Measurements from ENCODE around the gene GATA6. TPM values are rescaled to one million over a fixed set of nuclear protein-coding genes. Genes with fewer than 3 reads are reported as not detected.

The GATA6 gene
- total and polyA plus RNA-seq, 2 of the 8 experiments (the other 6 are each of a cell fraction or from before 2014, with no cell fraction given): 0.09 TPM; not detected in 1

GRCh38 chr18:22191346-22191695 is 21.9 kb downstream of the GATA6 start:
- Histone ChIP-seq H2BK5ac (ENCODE audit: low read depth, low read length) (no peak overlapping the region), H3K4ac (replicated peaks; ENCODE audit: insufficient read length, low read depth, low read length) (no peak overlapping the region), H2AK5ac (ENCODE audit: low read depth, low read length) (no peak overlapping the region), H3K79me2 (ENCODE audit: control insufficient read depth in 1 of 2, insufficient read depth in 2 of 2, low read length in 2 of 2) (no peaks in the 10 kb centered on the region), H3K9me3 (ENCODE audit: insufficient read depth in 2 of 2, low read depth in 1 of 2, low read length in 1 of 2) (no peaks in the 10 kb centered on the region), H3K23me2 (ENCODE audit: low read depth, low read length) (no peaks in the 10 kb centered on the region), H4K20me1 (replicated peaks in 1 of 2; ENCODE audit: control insufficient read depth in 1 of 2, insufficient read depth in 2 of 2, low read length in 2 of 2) (no peaks in the 10 kb centered on the region), H3K79me1 (ENCODE audit: low read depth, low read length) (no peaks in the 10 kb centered on the region), H2BK15ac (ENCODE audit: low read length) (no peak overlapping the region), H4K5ac (ENCODE audit: insufficient read length, low read depth, low read length) (no peak overlapping the region), H3K18ac (ENCODE audit: extremely low read depth, low read length) (no peak overlapping the region), H3K27ac (ENCODE audit: low read depth, low read length) (no peak overlapping the region), H3K14ac (ENCODE audit: insufficient read length) (no peak overlapping the region), H3K36me3 (ENCODE audit: control insufficient read depth in 2 of 4, insufficient read depth in 4 of 4, low read length in 3 of 4) (no peaks in the 10 kb centered on the region), H3K9ac (replicated peaks in 1 of 4; ENCODE audit: extremely low read depth in 1 of 4, low read depth in 3 of 4, low read length in 3 of 4) (no peak overlapping the region), H3K4me3 (ENCODE audit: extremely low read depth in 1 of 4, insufficient read depth in 2 of 4, low read depth in 3 of 4, low read length in 4 of 4) (no peak overlapping the region), H2BK12ac (ENCODE audit: low read depth, low read length) (no peak overlapping the region), H2BK20ac (ENCODE audit: low read length) (no peak overlapping the region), H3K27me3 (replicated peaks in 1 of 4; ENCODE audit: control insufficient read depth in 3 of 4, extremely low read depth in 1 of 4, insufficient read depth in 3 of 4, low read length in 3 of 4) (0 out of 7 replicates have a peak, but pooled peaks cover 0 to under 1% (median 0%) of the 10 kb centered on the region in 4 experiments), H3K56ac (replicated peaks; ENCODE audit: insufficient read length, low read depth, low read length) (no peak overlapping the region), H4K91ac (replicated peaks; ENCODE audit: insufficient read length, low read length) (no peak overlapping the region), H3K23ac (ENCODE audit: insufficient read length) (no peak overlapping the region), H4K8ac (ENCODE audit: extremely low read depth, insufficient read depth, low read length) (no peak overlapping the region), H3K4me1 (replicated peaks in 1 of 4; ENCODE audit: control insufficient read depth in 3 of 4, insufficient read depth in 4 of 4, low read length in 3 of 4) (peaks cover 0 to 4% (median 1%) of the 10 kb centered on the region in 4 experiments; a peak in 1 of 7 replicates), H2AFZ (ENCODE audit: low read length) (no peak overlapping the region), H2BK120ac (replicated peaks; ENCODE audit: low read depth, low read length) (no peak overlapping the region), H3K4me2 (ENCODE audit: insufficient read depth in 1 of 2, low read depth in 2 of 2, low read length in 2 of 2) (no peak overlapping the region)
- DNase-seq (ENCODE audit: low read depth in 1 of 2, low spot score in 2 of 2): no peak
- POLR2A ChIA-PET (ENCODE audit: partially characterized antibody): no interaction called here
- 90% methylated on average over 5 of the region's 5 CpGs; no CpG with 5 or more reads in 1 of the 2 experiments for WGBS, 2 experiments (ENCODE audit: extremely low coverage in 1 of 2, insufficient coverage in 1 of 2, insufficient read length in 1 of 2, insufficient replicate concordance in 2 of 2, low coverage in 1 of 2, low lambda C conversion rate in 2 of 2, missing lambda C conversion rate in 1 of 2)
- CTCF ChIA-PET (ENCODE audit: partially characterized antibody): no interaction called here
- TF ChIP-seq TBP (IDR thresholded peaks at IDR 0.05; ENCODE audit: low read depth, low read length) (no peak), KDM1A (IDR thresholded peaks at IDR 0.05; ENCODE audit: borderline replicate concordance, low read length) (no peak), EZH2 (IDR thresholded peaks at IDR 0.05; ENCODE audit: low read depth, low read length, severe bottlenecking) (no peak), TCF12 (IDR thresholded peaks at IDR 0.05; ENCODE audit: low read depth, low read length) (no peak), KDM5A (IDR thresholded peaks at IDR 0.05; ENCODE audit: low read length) (no peak), NRF1 (IDR thresholded peaks at IDR 0.05; ENCODE audit: low read depth, low read length) (no peak), RNF2 (IDR thresholded peaks at IDR 0.05; ENCODE audit: borderline replicate concordance, low read depth, low read length, missing control alignments, poor library complexity, severe bottlenecking) (no peak), CREB1 (IDR thresholded peaks at IDR 0.05) (no peak)
- FAIRE-seq: no peak
